ENCODE data around the gene LPIN1.

The LPIN1 gene

GRCh38 chr2:11762799-11763461 is 16.5 kb downstream of the LPIN1 start:
- DNase-seq (ENCODE audit: low read depth in 2 of 2) = no peak

GRCh38 chr2:11764359-11764758 is 17.9 kb downstream of the LPIN1 start:
- DNase-seq (ENCODE audit: low read depth in 2 of 2) = no peak

GRCh38 chr2:11764920-11765319 is 18.5 kb downstream of the LPIN1 start:
- no peak for DNase-seq (ENCODE audit: low read depth in 2 of 2)

GRCh38 chr2:11765501-11765900 is 19.1 kb downstream of the LPIN1 start:
- no peak for DNase-seq (ENCODE audit: low read depth in 2 of 2)

GRCh38 chr2:11766016-11766415 is 19.6 kb downstream of the LPIN1 start:
- no peak for DNase-seq (ENCODE audit: low read depth in 2 of 2)

- DNase-seq (ENCODE audit: low read depth in 2 of 2) = no peak
Observed at GRCh38 chr2:11767779-11768178, 21.3 kb downstream of the LPIN1 start.

GRCh38 chr2:11768946-11769345 is 22.5 kb downstream of the LPIN1 start:
- no peak for DNase-seq (ENCODE audit: low read depth in 2 of 2)

GRCh38 chr2:11769516-11769915 is 23.1 kb downstream of the LPIN1 start:
- no peak for DNase-seq (ENCODE audit: low read depth in 2 of 2)

- no peak for DNase-seq (ENCODE audit: low read depth in 2 of 2)
Observed at GRCh38 chr2:11770531-11771188, 24.2 kb downstream of the LPIN1 start.

- no peak for DNase-seq (ENCODE audit: low read depth in 2 of 2)
Observed at GRCh38 chr2:11771971-11772615, 25.7 kb downstream of the LPIN1 start.

- no peak for DNase-seq (ENCODE audit: low read depth in 2 of 2)
Observed at GRCh38 chr2:11773111-11773510, 26.7 kb downstream of the LPIN1 start.

GRCh38 chr2:11773747-11774525 is 27.5 kb downstream of the LPIN1 start:
- no peak for DNase-seq (ENCODE audit: low read depth in 2 of 2)

GRCh38 chr2:11774600-11774999 is 28.2 kb downstream of the LPIN1 start:
- DNase-seq (ENCODE audit: low read depth in 2 of 2) = no peak

GRCh38 chr2:11775384-11775783 is 29.0 kb downstream of the LPIN1 start:
- no peak for DNase-seq (ENCODE audit: low read depth in 2 of 2)

GRCh38 chr2:11777066-11777782 is 30.8 kb downstream of the LPIN1 start:
- no peak for DNase-seq (ENCODE audit: low read depth in 2 of 2)

- no peak for DNase-seq (ENCODE audit: low read depth in 2 of 2)
Observed at GRCh38 chr2:11777886-11778415, 31.5 kb downstream of the LPIN1 start.

- DNase-seq (ENCODE audit: low read depth in 2 of 2) = no peak
Observed at GRCh38 chr2:11778416-11778815, 32.0 kb downstream of the LPIN1 start.

GRCh38 chr2:11778923-11779757 is 32.7 kb downstream of the LPIN1 start:
- peak; percentile 79 to 85 for DNase-seq (ENCODE audit: low read depth in 2 of 2)

- no peak for DNase-seq (ENCODE audit: low read depth in 2 of 2)
Observed at GRCh38 chr2:11781602-11782001, 35.2 kb downstream of the LPIN1 start.

- no peak for DNase-seq (ENCODE audit: low read depth in 2 of 2)
Observed at GRCh38 chr2:11784280-11784679, 37.8 kb downstream of the LPIN1 start.
